IPS-18c (cell line): Measurements from ENCODE around the gene HES2.
A peak's percentile ranks its signal among the peaks of the same experiment; 100 is the strongest.
"Not testable (repeated sequence)": the region's sequence is repeated elsewhere in the genome, so short reads cannot be mapped to it uniquely, and the experiment has no call there.

Source experiments
- H3K4me3 ChIP-seq: 2 replicates; pipeline ENCODE4 v1.7.0; 2013; ENCODE audit warnings: low read depth, mild to moderate bottlenecking, low read length, moderate library complexity; ENCODE audit not compliant: insufficient read depth
- H3K9me3 ChIP-seq: one replicate; pipeline ENCODE4 v1.6.1; 2013; ENCODE audit warnings: mild to moderate bottlenecking, low read length, moderate library complexity; ENCODE audit not compliant: control insufficient read depth, insufficient read depth

HES2 gene

GRCh38 chr1:6456800-6457466, 37.2 kb upstream of the HES2 start:
- Histone ChIP-seq H3K9me3 (no peaks in the 10 kb centered on the region), H3K4me3 (no peak overlapping the region)

- not testable (repeated sequence) for H3K4me3 ChIP-seq, H3K9me3 ChIP-seq
These were observed 36.2 kb upstream of the HES2 start for GRCh38 chr1:6455752-6456520.

- H3K9me3 ChIP-seq, result no peaks in the 10 kb centered on the region
- H3K4me3 ChIP-seq, result no peak overlapping the region; the same call in 1 of the 2 replicates
These were observed 35.4 kb upstream of the HES2 start for GRCh38 chr1:6454856-6455751.

DNA sequence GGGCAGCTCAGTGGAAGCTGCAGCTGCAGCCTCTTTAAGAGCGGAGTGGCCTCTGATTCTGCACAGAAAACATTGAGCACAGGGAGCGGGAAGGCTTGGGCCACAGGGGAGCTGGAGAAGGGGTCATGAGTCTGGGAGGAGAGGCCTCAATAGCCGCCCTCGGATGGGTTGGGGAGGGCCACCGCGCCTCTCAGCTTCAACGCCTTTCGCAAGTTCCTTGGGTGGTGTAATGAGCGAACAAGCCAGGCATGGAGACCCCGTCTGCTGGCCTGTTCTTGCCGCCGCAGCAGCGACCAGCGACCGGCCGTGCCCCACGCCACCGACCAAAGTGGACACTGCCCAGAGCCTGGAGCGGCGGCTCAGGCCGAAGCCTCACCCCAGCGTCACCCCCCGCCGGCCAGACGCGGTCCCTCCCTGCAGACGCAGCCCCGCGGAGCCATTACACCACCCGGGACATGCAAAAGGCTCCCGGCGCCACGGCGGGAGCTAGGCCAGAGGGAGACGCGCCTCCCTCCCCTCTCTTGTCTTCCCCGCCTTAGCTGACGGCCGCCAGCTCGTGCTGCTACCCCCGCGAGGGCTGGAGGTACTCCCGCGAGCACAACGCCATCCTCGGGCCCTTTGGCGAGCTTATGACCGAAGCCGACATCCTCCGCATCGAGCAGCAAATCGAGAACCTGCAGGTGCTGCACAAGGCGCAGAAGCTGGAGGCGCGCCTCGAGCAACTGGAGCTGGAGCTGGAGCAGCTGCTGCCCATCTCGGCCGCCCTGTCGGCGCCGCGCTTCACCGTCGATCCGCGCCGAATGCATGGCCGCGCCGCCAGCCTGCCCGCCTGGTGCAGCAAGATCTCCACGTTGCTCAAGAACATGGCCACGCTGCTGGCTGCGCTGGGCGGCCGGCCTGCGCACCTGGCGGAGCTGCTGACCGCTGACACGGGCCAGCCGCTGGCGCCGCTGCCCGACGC, 34.5 kb upstream of the HES2 start:
- H3K4me3 ChIP-seq, H3K9me3 ChIP-seq: not testable (repeated sequence)

GRCh38 chr1:6450943-6451373, 31.2 kb upstream of the HES2 start:
- H3K9me3 ChIP-seq, result no peaks in the 10 kb centered on the region

DNA sequence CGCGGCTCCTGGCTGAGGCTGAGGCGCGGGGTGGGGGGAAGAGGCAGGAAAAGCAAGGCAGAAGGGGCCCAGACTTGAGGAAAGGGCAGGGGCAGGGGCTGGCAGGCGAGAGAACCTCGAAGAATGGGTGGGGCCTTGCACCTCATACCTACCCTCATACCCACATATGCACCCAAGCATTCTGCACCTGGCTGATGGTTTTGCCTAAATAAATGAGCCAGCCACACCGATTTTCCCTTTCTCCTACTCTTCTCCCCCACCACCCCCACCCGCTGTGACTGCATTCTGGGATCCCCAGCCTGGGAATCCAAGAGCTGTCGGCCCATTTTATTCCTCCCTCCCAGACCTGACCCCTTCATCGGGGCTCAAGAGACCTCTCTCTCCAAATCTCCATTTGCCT, 30.8 kb upstream of the HES2 start:
- H3K4me3 ChIP-seq, H3K9me3 ChIP-seq: not testable (repeated sequence)

More at GRCh38 chr1:6450943-6451373, 31.2 kb upstream of the HES2 start:
- H3K4me3 ChIP-seq, result no peak overlapping the region

DNA sequence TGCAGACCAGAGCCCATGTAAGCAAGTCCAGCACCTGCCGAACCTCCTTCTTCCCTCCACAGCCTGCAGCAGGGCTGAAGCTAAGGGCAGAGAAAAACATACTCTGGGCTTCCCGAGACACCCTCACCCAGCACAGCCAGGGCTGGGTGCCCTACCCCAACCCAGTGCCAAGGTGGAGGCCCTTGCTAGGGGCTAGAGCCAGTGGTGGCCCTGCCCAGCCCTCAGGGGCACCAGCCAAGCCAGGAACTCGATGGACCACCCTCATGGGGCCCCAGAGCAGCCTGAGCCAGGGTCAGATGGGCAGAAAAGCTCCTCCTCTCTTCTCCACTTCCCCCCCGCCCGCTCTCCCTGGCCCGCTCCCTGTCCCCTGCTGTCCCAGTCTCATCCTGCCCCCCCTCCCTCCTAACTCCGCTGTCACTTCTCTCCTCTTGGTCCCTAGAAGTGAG, 30.3 kb upstream of the HES2 start:
- no peaks in the 10 kb centered on the region for H3K9me3 ChIP-seq
- no peak overlapping the region for H3K4me3 ChIP-seq

GRCh38 chr1:6448749-6449631, 29.3 kb upstream of the HES2 start:
- peak overlapping the region; percentile 60; the same call in 1 of the 2 replicates for H3K4me3 ChIP-seq

DNA sequence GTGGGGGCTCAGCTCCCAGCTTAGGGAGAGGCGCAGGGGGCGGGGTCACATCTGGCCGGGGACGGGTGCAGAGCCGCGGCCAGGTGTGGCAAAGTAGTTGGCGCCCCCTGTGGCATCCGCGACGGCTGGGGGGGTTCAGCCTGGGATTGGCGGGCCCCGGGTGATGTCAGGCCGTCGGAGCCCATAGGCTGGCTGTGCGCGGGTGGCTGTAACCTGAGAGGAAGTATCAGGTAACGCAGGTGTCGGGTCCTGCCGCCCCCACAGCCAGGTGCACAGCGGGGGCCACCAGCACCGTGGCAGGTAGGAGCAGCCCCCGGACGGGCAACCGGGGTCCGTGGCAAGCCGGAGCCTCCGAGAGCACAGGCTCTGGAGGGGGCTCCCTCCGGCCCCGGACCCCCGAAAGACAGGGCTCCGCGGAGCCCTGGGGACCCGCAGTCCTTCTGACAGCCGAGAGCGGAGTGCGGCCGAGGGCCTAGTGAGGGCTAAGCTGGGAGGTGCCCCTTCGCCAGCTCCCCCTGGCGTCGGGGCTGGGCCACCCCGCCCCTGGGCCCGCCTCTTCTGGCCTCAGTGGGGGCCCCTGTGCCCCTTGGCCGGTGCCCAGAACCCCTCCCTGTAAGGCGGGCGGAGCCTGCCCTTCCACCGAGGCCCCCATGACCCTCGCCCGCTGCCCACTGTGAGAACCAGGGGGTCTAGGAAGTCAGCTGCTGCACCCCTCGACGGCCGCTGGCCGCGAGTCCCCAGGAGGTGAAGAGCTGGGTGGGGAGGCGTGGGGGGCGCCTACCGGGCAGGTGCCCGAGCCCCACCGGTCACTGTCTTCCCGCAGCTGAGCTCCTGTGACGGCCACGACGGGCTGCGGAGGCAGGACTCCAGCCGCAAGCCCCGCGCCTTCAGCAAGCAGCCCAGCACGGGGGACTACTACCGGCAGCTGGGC, 28.4 kb upstream of the HES2 start:
- Histone ChIP-seq H3K4me3 (peak overlapping the region; percentile 60), H3K9me3 (no peaks in the 10 kb centered on the region)

More at GRCh38 chr1:6448749-6449631, 29.3 kb upstream of the HES2 start:
- no peaks in the 10 kb centered on the region for H3K9me3 ChIP-seq

- Histone ChIP-seq H3K4me3 (peak overlapping the region; percentile 60), H3K9me3 (no peaks in the 10 kb centered on the region)
These were observed 27.5 kb upstream of the HES2 start for GRCh38 chr1:6447016-6447817.

DNA sequence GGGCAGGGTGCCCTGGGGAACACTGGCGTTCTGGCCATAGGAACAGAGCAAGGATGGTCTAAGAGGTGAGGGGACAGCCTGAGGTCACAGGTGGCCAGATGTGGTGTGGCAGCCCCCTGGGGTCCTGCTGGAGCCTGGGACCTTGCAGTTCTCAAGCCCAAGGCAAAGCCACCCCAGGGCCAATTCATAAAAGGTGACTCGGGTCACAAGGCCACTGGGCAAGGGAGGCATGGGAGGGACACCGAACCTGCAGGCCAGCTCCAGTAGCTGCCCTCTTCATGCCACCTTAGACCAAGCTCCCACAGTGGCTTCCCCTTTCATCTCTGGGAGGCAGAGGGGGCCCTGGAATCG, 26.9 kb upstream of the HES2 start:
- peak overlapping the region; percentile 60; the same call in 1 of the 2 replicates for H3K4me3 ChIP-seq
- no peaks in the 10 kb centered on the region for H3K9me3 ChIP-seq

DNA sequence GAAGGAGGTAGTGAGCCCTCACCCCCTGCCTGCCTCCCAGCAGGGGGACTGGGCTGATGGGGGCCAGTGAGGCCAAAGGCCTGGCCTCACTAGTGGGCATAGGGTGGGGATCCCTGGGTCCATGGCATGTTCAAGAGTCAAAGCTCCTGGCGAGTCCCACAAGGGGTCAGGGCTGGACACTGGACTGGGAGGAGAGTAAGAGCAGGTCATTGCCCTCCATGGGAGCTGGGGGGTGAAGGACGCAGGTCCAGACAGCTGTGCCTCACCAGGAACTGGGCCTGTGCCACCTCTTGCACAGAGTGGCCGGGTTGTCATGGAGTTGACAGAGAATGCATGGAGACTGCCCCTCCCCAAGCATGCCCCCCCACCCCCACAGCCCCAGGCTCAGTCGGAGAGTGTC, 26.2 kb upstream of the HES2 start:
- not testable (repeated sequence) for H3K4me3 ChIP-seq, H3K9me3 ChIP-seq

- Histone ChIP-seq H3K4me3 (no peak overlapping the region), H3K9me3 (no peaks in the 10 kb centered on the region)
These were observed 25.5 kb upstream of the HES2 start for GRCh38 chr1:6445062-6445763.

DNA sequence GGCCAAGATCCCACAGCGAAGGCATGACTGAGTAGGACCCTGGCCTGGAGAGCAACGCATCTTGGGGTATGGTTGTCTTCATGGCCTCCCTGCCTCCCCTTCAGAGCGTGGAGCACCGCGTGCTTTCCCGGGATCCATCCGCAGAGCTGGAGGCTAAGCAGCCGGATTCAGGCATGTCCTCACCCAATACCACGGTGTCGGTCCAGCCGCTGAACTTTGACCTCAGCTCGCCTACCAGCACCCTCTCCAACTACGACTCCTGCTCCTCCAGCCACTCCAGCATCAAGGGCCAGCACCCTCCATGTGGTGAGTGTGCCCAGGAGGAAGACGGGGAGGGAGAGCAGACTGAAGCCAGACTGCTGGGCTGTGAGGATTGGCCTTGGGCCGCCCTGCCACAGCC, 24.7 kb upstream of the HES2 start:
- H3K4me3 ChIP-seq, result no peak overlapping the region
- no peaks in the 10 kb centered on the region for H3K9me3 ChIP-seq
